GM23338 (cell line): ENCODE results near the gene PARVB. TPM values are rescaled to one million over a fixed set of nuclear protein-coding genes. Genes with fewer than 3 reads are reported as not detected.

ENCODE experiments used
- ATAC-seq: fragments of 200-7000 bp; cut with Tn5 transposase; 3 replicates; pipeline ENCODE4 v1.9.1; 2020
- DNase-seq: peaks from one replicate; pipeline ENCODE4 v3.0.0-alpha.2; 2015; ENCODE audit warnings: low spot score
- H2AFZ ChIP-seq: fragments of 200-600 bp; sonication (generic); 2 replicates; pipeline ENCODE4 v1.8.0; 2016; ENCODE audit warnings: antibody characterized with exemption, mild to moderate bottlenecking, moderate library complexity
- H3F3A ChIP-seq: fragments of 200-600 bp; sonication (generic); replicated peaks from 2 replicates; pipeline ENCODE4 v1.8.0; 2017; ENCODE audit warnings: antibody characterized with exemption, mixed run types, low read depth
- H3K27ac ChIP-seq: fragments of 200-600 bp; sonication (generic); 2 replicates; pipeline ENCODE4 v1.6.1; 2016; ENCODE audit warnings: low read depth
- H3K27me3 ChIP-seq: fragments of 200-600 bp; sonication (generic); 2 replicates; pipeline ENCODE4 v1.8.0; 2016; ENCODE audit warnings: mild to moderate bottlenecking, mixed run types, moderate library complexity; ENCODE audit not compliant: insufficient read depth
- H3K36me3 ChIP-seq: fragments of 200-600 bp; sonication (generic); 2 replicates; pipeline ENCODE4 v1.8.0; 2016; ENCODE audit warnings: mild to moderate bottlenecking; ENCODE audit not compliant: insufficient read depth
- H3K4me1 ChIP-seq: fragments of 200-600 bp; sonication (generic); 2 replicates; pipeline ENCODE4 v1.8.0; 2016; ENCODE audit warnings: mild to moderate bottlenecking, moderate library complexity; ENCODE audit not compliant: insufficient read depth
- H3K4me2 ChIP-seq: fragments of 200-600 bp; sonication (generic); 2 replicates; pipeline ENCODE4 v1.7.1; 2017; ENCODE audit warnings: mixed run types
- H3K4me3 ChIP-seq: fragments of 200-600 bp; sonication (generic); 2 replicates; pipeline ENCODE4 v1.6.1; 2016; ENCODE audit warnings: mixed run types
- H3K79me2 ChIP-seq: fragments of 200-600 bp; sonication (generic); replicated peaks from 2 replicates; pipeline ENCODE4 v1.8.0; 2017; ENCODE audit warnings: mild to moderate bottlenecking; ENCODE audit not compliant: insufficient read depth
- H3K9me2 ChIP-seq: fragments of 200-600 bp; sonication (generic); 2 replicates; pipeline ENCODE4 v1.8.0; 2017; ENCODE audit not compliant: insufficient read depth
- H4K20me1 ChIP-seq: fragments of 200-600 bp; sonication (generic); replicated peaks from 2 replicates; pipeline ENCODE4 v1.8.0; 2017; ENCODE audit warnings: mild to moderate bottlenecking; ENCODE audit not compliant: insufficient read depth
- H3K27ac Mint-ChIP-seq: 2 replicates; pipeline ENCODE4 v1.8.0; 2020; ENCODE audit warnings: inconsistent platforms, mild to moderate bottlenecking, moderate library complexity, mixed read lengths
- H3K27me3 Mint-ChIP-seq: 3 replicates; pipeline ENCODE4 v1.8.0; 2022; ENCODE audit warnings: low read depth, mild to moderate bottlenecking, moderate library complexity, mixed read lengths, inconsistent platforms; ENCODE audit not compliant: insufficient read depth, poor library complexity
- H3K36me3 Mint-ChIP-seq: 3 replicates; pipeline ENCODE4 v1.8.0; 2021; ENCODE audit warnings: low read depth, mild to moderate bottlenecking, inconsistent platforms, moderate library complexity, mixed read lengths
- H3K4me1 Mint-ChIP-seq: 3 replicates; pipeline ENCODE4 v1.8.0; 2020; ENCODE audit warnings: mild to moderate bottlenecking, inconsistent platforms, mixed read lengths
- H3K4me3 Mint-ChIP-seq: 3 replicates; pipeline ENCODE4 v1.8.0; 2021; ENCODE audit warnings: moderate library complexity, mild to moderate bottlenecking, inconsistent platforms, mixed read lengths
- H3K9me3 Mint-ChIP-seq: 3 replicates; pipeline ENCODE4 v1.8.0; 2020; ENCODE audit warnings: moderate library complexity, mild to moderate bottlenecking, inconsistent platforms, mixed read lengths
- CREB1 ChIP-seq: fragments of 250-450 bp; sonication (Bioruptor Pico); IDR thresholded peaks from 2 replicates; pipeline ENCODE4 v1.5.0; 2020; ENCODE audit warnings: low read depth, mild to moderate bottlenecking, moderate library complexity
- JUNB ChIP-seq: IDR thresholded peaks from one replicate; pipeline ENCODE4 v1.6.1; 2016; ENCODE audit warnings: antibody characterized with exemption; ENCODE audit not compliant: unreplicated experiment
- POLR2AphosphoS5 ChIP-seq: IDR thresholded peaks from 2 replicates; pipeline ENCODE4 v1.6.1; 2016; ENCODE audit warnings: antibody characterized with exemption, low read depth
- STAT1 ChIP-seq: IDR thresholded peaks from one replicate; pipeline ENCODE4 v1.6.1; 2016; ENCODE audit warnings: antibody characterized with exemption; ENCODE audit not compliant: unreplicated experiment
- ZNF114 ChIP-seq: fragments of 250-450 bp; sonication (Bioruptor Pico); IDR thresholded peaks from 2 replicates; pipeline ENCODE4 v1.5.0; 2020; ENCODE audit warnings: mild to moderate bottlenecking, moderate library complexity
- ZNF331 ChIP-seq: fragments of 250-450 bp; sonication (Bioruptor Pico); IDR thresholded peaks from 2 replicates; pipeline ENCODE4 v1.5.0; 2020; ENCODE audit warnings: low read depth, mild to moderate bottlenecking, moderate library complexity
- polyA plus RNA-seq: library from polyadenylated mRNA; unstranded; fragments of >200 nt; fragmentation: Nextera tagmentation; extraction: Ambion mirVana; gene quantifications from 2 replicates; pipeline ENCODE4 v1.2.1, GENCODE V29; 2016
- total RNA-seq: library from RNA; depleted of rRNA; stranded (reverse); fragments of >200 nt; shearing (Covaris generic); gene quantifications from 2 replicates; pipeline ENCODE4 v1.2.3, GENCODE V29; 2014
- TF ChIP-seq, protein P1 (sequence below), 2 experiments: fragments of 200-600 bp in 1 of 2; sonication (generic) in 1 of 2; conservative IDR thresholded peaks; 2 replicates each; pipeline versions ENCODE4 v1.5.1 to v1.6.1; 2016 to 2017; ENCODE audit warnings: antibody characterized with exemption in 2 of 2, low read depth in 2 of 2, mild to moderate bottlenecking in 2 of 2, moderate library complexity in 1 of 2
- TF ChIP-seq, protein P2 (sequence below): IDR thresholded peaks from one replicate; pipeline ENCODE4 v1.6.1; 2018; ENCODE audit warnings: antibody characterized with exemption; ENCODE audit not compliant: unreplicated experiment
- TF ChIP-seq, protein P3 (sequence below): fragments of 250-450 bp; sonication (Bioruptor Pico); IDR thresholded peaks from 2 replicates; pipeline ENCODE4 v1.5.0; 2020; ENCODE audit warnings: mild to moderate bottlenecking, moderate library complexity

The PARVB gene
- total and polyA plus RNA-seq, 2 experiments from 2014 or later, result 4.3 to 7.7 TPM

DNA sequence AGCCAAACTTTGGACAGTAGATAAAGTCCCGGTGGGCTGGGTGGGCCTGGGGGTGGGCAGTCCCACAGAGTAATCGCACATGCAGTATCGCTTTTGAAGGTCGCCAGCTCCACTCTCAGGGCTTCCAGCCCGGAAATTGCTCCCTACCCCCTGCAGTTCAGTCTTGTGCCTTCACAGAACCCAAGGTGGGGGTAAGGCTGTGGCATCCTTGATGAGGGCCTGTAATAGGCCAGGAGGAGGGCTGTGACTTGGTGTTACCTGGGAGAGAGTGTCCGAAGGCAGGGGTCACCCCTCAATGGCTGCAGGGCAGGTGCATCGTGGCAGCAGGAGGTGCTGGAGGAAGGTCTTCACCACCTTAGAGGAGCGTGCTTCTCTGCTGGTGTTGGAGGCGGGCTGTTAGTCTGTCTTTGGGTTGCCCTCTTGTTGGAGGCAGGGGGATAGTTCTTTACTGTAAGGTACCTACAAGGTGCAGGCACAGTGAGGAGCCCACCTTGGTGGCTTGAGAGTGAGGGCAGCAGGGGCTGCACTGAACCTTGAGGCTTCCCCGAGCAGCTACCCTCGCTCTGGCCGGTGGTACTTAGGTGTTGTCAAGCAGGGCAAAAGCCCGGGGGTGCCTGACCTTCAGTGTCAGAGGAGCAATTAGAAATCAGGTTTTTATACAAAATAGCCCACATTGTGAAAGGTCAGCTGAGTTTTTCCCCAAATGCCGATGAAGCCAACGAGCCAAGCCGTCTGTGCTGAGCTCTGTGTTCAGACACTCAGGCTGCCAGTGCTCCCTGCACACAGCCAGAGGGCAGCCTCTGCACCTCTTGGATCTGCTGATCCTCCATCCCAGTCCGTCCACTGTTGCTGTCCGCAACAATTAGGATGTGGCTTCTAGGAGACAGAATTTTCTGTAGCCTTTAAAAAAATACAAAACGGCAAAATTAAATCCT is 47.0 kb upstream of the PARVB start:
- Histone ChIP-seq H3K27me3 (no peaks in the 10 kb centered on the region), H3K36me3 (peaks cover 16% of the 10 kb centered on the region), H3F3A (no peaks in the 10 kb centered on the region), H2AFZ (no peak overlapping the region), H3K27ac (no peak overlapping the region), H4K20me1 (no peaks in the 10 kb centered on the region; the same call in 1 of the 2 replicates), H3K79me2 (no peaks in the 10 kb centered on the region), H3K4me2 (no peak overlapping the region), H3K9me2 (no peaks in the 10 kb centered on the region), H3K4me1 (no peaks in the 10 kb centered on the region), H3K4me3 (no peak overlapping the region)
- Mint-ChIP-seq H3K27me3 (no peaks in the 10 kb centered on the region), H3K27ac (no peak overlapping the region), H3K4me1 (no peaks in the 10 kb centered on the region), H3K4me3 (no peak overlapping the region), H3K36me3 (peaks cover 72% of the 10 kb centered on the region), H3K9me3 (no peaks in the 10 kb centered on the region)
- no peak for ATAC-seq
- TF ChIP-seq, protein P1, sequence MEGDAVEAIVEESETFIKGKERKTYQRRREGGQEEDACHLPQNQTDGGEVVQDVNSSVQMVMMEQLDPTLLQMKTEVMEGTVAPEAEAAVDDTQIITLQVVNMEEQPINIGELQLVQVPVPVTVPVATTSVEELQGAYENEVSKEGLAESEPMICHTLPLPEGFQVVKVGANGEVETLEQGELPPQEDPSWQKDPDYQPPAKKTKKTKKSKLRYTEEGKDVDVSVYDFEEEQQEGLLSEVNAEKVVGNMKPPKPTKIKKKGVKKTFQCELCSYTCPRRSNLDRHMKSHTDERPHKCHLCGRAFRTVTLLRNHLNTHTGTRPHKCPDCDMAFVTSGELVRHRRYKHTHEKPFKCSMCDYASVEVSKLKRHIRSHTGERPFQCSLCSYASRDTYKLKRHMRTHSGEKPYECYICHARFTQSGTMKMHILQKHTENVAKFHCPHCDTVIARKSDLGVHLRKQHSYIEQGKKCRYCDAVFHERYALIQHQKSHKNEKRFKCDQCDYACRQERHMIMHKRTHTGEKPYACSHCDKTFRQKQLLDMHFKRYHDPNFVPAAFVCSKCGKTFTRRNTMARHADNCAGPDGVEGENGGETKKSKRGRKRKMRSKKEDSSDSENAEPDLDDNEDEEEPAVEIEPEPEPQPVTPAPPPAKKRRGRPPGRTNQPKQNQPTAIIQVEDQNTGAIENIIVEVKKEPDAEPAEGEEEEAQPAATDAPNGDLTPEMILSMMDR (conservative IDR thresholded peaks at IDR 0.05; ENCODE audit: low read depth in 2 of 2), result peak in 1 of 2 experiments; percentile 23; a peak in 1 of 4 replicates
- no peak for TF ChIP-seq STAT1
- DNase-seq, result no peak

DNA sequence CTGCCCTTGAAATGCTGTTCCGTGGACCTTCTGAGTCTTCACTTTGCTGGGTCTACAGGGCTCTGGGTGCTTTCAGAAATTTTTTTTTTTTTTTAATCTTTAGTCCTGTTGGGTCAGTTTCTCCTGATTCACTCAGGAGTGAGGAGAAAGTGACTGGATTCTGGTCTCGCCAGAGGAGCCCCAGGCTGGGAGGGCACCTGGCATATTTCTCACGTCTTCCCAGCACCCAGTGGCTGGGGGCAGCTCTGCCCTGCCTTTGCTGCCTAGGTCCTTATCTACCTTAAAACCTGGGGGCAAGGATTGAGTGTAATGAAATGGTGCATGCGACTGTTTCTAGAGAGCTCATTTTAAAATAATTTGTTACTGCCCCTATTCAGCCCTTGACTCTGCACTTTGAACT is 45.5 kb upstream of the PARVB start:
- H3K4me1 ChIP-seq, result no peaks in the 10 kb centered on the region
- no peak overlapping the region for H3K27ac Mint-ChIP-seq
- H3K4me1 Mint-ChIP-seq, result no peaks in the 10 kb centered on the region
- H4K20me1 ChIP-seq, result no peaks in the 10 kb centered on the region; the same call in 1 of the 2 replicates
- H3K9me3 Mint-ChIP-seq, result no peaks in the 10 kb centered on the region
- no peaks in the 10 kb centered on the region for H3K79me2 ChIP-seq
- H3K27ac ChIP-seq, result no peak overlapping the region
- no peaks in the 10 kb centered on the region for H3K9me2 ChIP-seq
- H3K4me3 Mint-ChIP-seq, result no peak overlapping the region
- H3K36me3 ChIP-seq, result peaks cover 7% of the 10 kb centered on the region
- DNase-seq, result no peak
- ATAC-seq, result no peak
- no peaks in the 10 kb centered on the region for H3F3A ChIP-seq
- H3K4me3 ChIP-seq, result no peak overlapping the region
- H3K27me3 ChIP-seq, result no peaks in the 10 kb centered on the region
- no peak overlapping the region for H3K4me2 ChIP-seq
- H2AFZ ChIP-seq, result no peak overlapping the region
- H3K36me3 Mint-ChIP-seq, result peaks cover 68% of the 10 kb centered on the region
- no peaks in the 10 kb centered on the region for H3K27me3 Mint-ChIP-seq
- TF ChIP-seq, protein P2, sequence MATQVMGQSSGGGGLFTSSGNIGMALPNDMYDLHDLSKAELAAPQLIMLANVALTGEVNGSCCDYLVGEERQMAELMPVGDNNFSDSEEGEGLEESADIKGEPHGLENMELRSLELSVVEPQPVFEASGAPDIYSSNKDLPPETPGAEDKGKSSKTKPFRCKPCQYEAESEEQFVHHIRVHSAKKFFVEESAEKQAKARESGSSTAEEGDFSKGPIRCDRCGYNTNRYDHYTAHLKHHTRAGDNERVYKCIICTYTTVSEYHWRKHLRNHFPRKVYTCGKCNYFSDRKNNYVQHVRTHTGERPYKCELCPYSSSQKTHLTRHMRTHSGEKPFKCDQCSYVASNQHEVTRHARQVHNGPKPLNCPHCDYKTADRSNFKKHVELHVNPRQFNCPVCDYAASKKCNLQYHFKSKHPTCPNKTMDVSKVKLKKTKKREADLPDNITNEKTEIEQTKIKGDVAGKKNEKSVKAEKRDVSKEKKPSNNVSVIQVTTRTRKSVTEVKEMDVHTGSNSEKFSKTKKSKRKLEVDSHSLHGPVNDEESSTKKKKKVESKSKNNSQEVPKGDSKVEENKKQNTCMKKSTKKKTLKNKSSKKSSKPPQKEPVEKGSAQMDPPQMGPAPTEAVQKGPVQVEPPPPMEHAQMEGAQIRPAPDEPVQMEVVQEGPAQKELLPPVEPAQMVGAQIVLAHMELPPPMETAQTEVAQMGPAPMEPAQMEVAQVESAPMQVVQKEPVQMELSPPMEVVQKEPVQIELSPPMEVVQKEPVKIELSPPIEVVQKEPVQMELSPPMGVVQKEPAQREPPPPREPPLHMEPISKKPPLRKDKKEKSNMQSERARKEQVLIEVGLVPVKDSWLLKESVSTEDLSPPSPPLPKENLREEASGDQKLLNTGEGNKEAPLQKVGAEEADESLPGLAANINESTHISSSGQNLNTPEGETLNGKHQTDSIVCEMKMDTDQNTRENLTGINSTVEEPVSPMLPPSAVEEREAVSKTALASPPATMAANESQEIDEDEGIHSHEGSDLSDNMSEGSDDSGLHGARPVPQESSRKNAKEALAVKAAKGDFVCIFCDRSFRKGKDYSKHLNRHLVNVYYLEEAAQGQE, result no peak
- TF ChIP-seq JUNB, result no peak
- TF ChIP-seq, protein P3, sequence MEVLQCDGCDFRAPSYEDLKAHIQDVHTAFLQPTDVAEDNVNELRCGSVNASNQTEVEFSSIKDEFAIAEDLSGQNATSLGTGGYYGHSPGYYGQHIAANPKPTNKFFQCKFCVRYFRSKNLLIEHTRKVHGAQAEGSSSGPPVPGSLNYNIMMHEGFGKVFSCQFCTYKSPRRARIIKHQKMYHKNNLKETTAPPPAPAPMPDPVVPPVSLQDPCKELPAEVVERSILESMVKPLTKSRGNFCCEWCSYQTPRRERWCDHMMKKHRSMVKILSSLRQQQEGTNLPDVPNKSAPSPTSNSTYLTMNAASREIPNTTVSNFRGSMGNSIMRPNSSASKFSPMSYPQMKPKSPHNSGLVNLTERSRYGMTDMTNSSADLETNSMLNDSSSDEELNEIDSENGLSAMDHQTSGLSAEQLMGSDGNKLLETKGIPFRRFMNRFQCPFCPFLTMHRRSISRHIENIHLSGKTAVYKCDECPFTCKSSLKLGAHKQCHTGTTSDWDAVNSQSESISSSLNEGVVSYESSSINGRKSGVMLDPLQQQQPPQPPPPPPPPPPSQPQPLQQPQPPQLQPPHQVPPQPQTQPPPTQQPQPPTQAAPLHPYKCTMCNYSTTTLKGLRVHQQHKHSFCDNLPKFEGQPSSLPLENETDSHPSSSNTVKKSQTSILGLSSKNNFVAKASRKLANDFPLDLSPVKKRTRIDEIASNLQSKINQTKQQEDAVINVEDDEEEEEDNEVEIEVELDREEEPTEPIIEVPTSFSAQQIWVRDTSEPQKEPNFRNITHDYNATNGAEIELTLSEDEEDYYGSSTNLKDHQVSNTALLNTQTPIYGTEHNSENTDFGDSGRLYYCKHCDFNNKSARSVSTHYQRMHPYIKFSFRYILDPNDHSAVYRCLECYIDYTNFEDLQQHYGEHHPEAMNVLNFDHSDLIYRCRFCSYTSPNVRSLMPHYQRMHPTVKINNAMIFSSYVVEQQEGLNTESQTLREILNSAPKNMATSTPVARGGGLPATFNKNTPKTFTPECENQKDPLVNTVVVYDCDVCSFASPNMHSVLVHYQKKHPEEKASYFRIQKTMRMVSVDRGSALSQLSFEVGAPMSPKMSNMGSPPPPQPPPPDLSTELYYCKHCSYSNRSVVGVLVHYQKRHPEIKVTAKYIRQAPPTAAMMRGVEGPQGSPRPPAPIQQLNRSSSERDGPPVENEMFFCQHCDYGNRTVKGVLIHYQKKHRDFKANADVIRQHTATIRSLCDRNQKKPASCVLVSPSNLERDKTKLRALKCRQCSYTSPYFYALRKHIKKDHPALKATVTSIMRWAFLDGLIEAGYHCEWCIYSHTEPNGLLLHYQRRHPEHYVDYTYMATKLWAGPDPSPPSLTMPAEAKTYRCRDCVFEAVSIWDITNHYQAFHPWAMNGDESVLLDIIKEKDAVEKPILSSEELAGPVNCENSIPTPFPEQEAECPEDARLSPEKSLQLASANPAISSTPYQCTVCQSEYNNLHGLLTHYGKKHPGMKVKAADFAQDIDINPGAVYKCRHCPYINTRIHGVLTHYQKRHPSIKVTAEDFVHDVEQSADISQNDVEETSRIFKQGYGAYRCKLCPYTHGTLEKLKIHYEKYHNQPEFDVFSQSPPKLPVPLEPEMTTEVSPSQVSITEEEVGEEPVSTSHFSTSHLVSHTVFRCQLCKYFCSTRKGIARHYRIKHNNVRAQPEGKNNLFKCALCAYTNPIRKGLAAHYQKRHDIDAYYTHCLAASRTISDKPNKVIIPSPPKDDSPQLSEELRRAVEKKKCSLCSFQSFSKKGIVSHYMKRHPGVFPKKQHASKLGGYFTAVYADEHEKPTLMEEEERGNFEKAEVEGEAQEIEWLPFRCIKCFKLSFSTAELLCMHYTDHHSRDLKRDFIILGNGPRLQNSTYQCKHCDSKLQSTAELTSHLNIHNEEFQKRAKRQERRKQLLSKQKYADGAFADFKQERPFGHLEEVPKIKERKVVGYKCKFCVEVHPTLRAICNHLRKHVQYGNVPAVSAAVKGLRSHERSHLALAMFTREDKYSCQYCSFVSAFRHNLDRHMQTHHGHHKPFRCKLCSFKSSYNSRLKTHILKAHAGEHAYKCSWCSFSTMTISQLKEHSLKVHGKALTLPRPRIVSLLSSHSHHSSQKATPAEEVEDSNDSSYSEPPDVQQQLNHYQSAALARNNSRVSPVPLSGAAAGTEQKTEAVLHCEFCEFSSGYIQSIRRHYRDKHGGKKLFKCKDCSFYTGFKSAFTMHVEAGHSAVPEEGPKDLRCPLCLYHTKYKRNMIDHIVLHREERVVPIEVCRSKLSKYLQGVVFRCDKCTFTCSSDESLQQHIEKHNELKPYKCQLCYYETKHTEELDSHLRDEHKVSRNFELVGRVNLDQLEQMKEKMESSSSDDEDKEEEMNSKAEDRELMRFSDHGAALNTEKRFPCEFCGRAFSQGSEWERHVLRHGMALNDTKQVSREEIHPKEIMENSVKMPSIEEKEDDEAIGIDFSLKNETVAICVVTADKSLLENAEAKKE (CRISPR knock-in tag), result no peak
- TF ChIP-seq POLR2AphosphoS5, result no peak
- TF ChIP-seq ZNF331 (CRISPR knock-in tag), result no peak
- TF ChIP-seq CREB1 (CRISPR knock-in tag), result no peak
- no peak for TF ChIP-seq ZNF114 (CRISPR knock-in tag)
